K562 (cell line): ENCODE measurements around the gene ABCA3. TPM values are rescaled to one million over a fixed set of nuclear protein-coding genes. Genes with fewer than 3 reads are reported as not detected.

ENCODE experiments used
- ATF2 ChIP-seq: sonication (generic); formaldehyde crosslinking; IDR thresholded peaks from 2 replicates; pipeline ENCODE4 v1.8.1; 2022; ENCODE audit warnings: missing genetic modification reagents
- CBX3 ChIP-seq, 2 experiments: IDR thresholded peaks; 1 replicate in 1 of 2; 2 replicates in 1 of 2; pipeline ENCODE4 v1.6.1; 2012; ENCODE audit warnings: inconsistent platforms in 2 of 2, low read length in 2 of 2, borderline replicate concordance in 1 of 2, control low read depth in 1 of 2
- ELF2 ChIP-seq: fragments of 250-450 bp; sonication (Bioruptor Pico); IDR thresholded peaks from 2 replicates; pipeline ENCODE4 v1.5.0; 2021; ENCODE audit warnings: mild to moderate bottlenecking
- ETV5 ChIP-seq: sonication (generic); formaldehyde crosslinking; IDR thresholded peaks from 2 replicates; pipeline ENCODE4 v1.4.0; 2020; ENCODE audit warnings: low read depth, mild to moderate bottlenecking, missing genetic modification reagents
- GMEB1 ChIP-seq: fragments of 250-450 bp; sonication (Bioruptor Pico); IDR thresholded peaks from 2 replicates; pipeline ENCODE4 v1.4.0; 2020; ENCODE audit warnings: mild to moderate bottlenecking
- GTF2A2 ChIP-seq: IDR thresholded peaks from 2 replicates; pipeline ENCODE4 v1.6.1; 2016; ENCODE audit warnings: mild to moderate bottlenecking, missing genetic modification characterization, missing compliant biosample characterization
- HDAC3 ChIP-seq: fragments of 450-650 bp; IDR thresholded peaks from 2 replicates; pipeline ENCODE4 v1.6.1; 2018; ENCODE audit warnings: borderline replicate concordance, mild to moderate bottlenecking, moderate library complexity; ENCODE audit not compliant: partially characterized antibody
- ILF3 ChIP-seq: fragments of 450-650 bp; IDR thresholded peaks from 2 replicates; pipeline ENCODE4 v1.6.1; 2018; ENCODE audit warnings: antibody characterized with exemption, mild to moderate bottlenecking, moderate library complexity, borderline replicate concordance
- JUNB ChIP-seq: fragments of 450-650 bp; formaldehyde crosslinking; conservative IDR thresholded peaks from 2 replicates; pipeline ENCODE4 v1.4.0; 2020; ENCODE audit warnings: mild to moderate bottlenecking
- MCM2 ChIP-seq: fragments of 450-650 bp; IDR thresholded peaks from 2 replicates; pipeline ENCODE4 v1.6.1; 2017; ENCODE audit warnings: low read depth, mild to moderate bottlenecking
- MTA3 ChIP-seq: fragments of 450-650 bp; formaldehyde crosslinking; IDR thresholded peaks from 2 replicates; pipeline ENCODE4 v1.6.1; 2017; ENCODE audit warnings: mild to moderate bottlenecking, borderline replicate concordance
- MYBL2 ChIP-seq, 2 experiments: fragments of 450-650 bp in 1 of 2; sonication (generic) in 1 of 2; formaldehyde crosslinking in 1 of 2; IDR thresholded peaks; 2 replicates each; pipeline versions ENCODE4 v1.6.1 to v1.8.1; 2017 to 2022; ENCODE audit warnings: borderline replicate concordance in 1 of 2, inconsistent platforms in 1 of 2, low read depth in 1 of 2, mild to moderate bottlenecking in 1 of 2, missing genetic modification reagents in 1 of 2, moderate library complexity in 1 of 2
- PTTG1 ChIP-seq: fragments of 450-650 bp; IDR thresholded peaks from 2 replicates; pipeline ENCODE4 v1.6.1; 2016; ENCODE audit warnings: low read depth, mild to moderate bottlenecking, missing genetic modification characterization, missing compliant biosample characterization
- RBM39 ChIP-seq: fragments of 200-400 bp; formaldehyde crosslinking; optimal IDR thresholded peaks from 2 replicates; pipeline ENCODE3; 2018; ENCODE audit warnings: low read depth, low read length
- SP1 ChIP-seq: sonication (generic); formaldehyde crosslinking; IDR thresholded peaks from 2 replicates; pipeline ENCODE4 v1.8.1; 2022; ENCODE audit warnings: mild to moderate bottlenecking, missing genetic modification reagents
- ZNF165 ChIP-seq: fragments of 250-450 bp; sonication (Bioruptor Pico); IDR thresholded peaks from 2 replicates; pipeline ENCODE4 v1.4.0; 2020; ENCODE audit warnings: borderline replicate concordance
- ZNF324 ChIP-seq: fragments of 250-450 bp; sonication (Bioruptor Pico); IDR thresholded peaks from 2 replicates; pipeline ENCODE4 v1.4.0; 2020; ENCODE audit warnings: mild to moderate bottlenecking
- ZNF609 ChIP-seq: sonication (generic); formaldehyde crosslinking; IDR thresholded peaks from 2 replicates; pipeline ENCODE4 v1.8.1; 2023; ENCODE audit warnings: missing genetic modification reagents, mild to moderate bottlenecking, borderline replicate concordance
- ZNF77 ChIP-seq: fragments of 250-450 bp; sonication (Bioruptor Pico); IDR thresholded peaks from 2 replicates; pipeline ENCODE4 v1.5.0; 2020
- ZNF79 ChIP-seq: fragments of 250-450 bp; sonication (Bioruptor Pico); IDR thresholded peaks from 2 replicates; pipeline ENCODE4 v1.4.0; 2020; ENCODE audit warnings: low read depth, mild to moderate bottlenecking, moderate library complexity
- polyA plus RNA-seq, 8 experiments: library from polyadenylated mRNA; depleted of rRNA in 4 of 8; stranded (reverse) in 5 of 8; unstranded in 3 of 8; fragments of >200 nt; fragmentation: Nextera tagmentation in 2 of 8; fragmentation: Illumina TruSeq in 1 of 8; extraction: Ambion mirVana in 2 of 8; extraction: Trizol in 1 of 8; gene quantifications; 2 replicates each; pipeline versions ENCODE4 v1.2.1 to v1.2.3, GENCODE V29; 2011 to 2014; ENCODE audit warnings: inconsistent platforms in 1 of 8, missing spikeins in 1 of 8
- total RNA-seq, 7 experiments: library from RNA; depleted of rRNA in 6 of 7; stranded (reverse); fragments of >200 nt in 6 of 7; fragmentation: Illumina TruSeq in 2 of 7; extraction: Trizol in 2 of 7; gene quantifications; 2 replicates each; pipeline versions ENCODE4 v1.2.1 to v1.2.3, GENCODE V29; 2011 to 2021; ENCODE audit warnings: low replicate concordance in 1 of 7

The ABCA3 gene
- total and polyA plus RNA-seq, 9 of the 15 experiments (the other 6 are each of a cell fraction or from before 2014, with no cell fraction given), result 0.66 to 23.7 (median 6.9) TPM

GRCh38 chr16:2251296-2252111 lies 89.0 kb downstream of the ABCA3 start, which contains the start of gene ECI1 (continued):
- no peak for TF ChIP-seq ZNF324 (CRISPR knock-in tag)
- no peak for TF ChIP-seq MCM2
- no peak for TF ChIP-seq GMEB1 (CRISPR knock-in tag)
- no peak for TF ChIP-seq ZNF79
- no peak for TF ChIP-seq RBM39
- TF ChIP-seq SP1, result peak; percentile 96
- no peak for TF ChIP-seq ATF2 (CRISPR knock-in tag)
- TF ChIP-seq HDAC3, result no peak
- TF ChIP-seq JUNB, result no peak
- no peak for TF ChIP-seq MYBL2 (IDR thresholded peaks at IDR 0.05; ENCODE audit: low read depth)
- no peak for TF ChIP-seq MYBL2 (CRISPR knock-in tag; IDR thresholded peaks at IDR 0.05; ENCODE audit: borderline replicate concordance)
- TF ChIP-seq ETV5 (CRISPR knock-in tag), result peak; percentile 95
- TF ChIP-seq PTTG1 (tag), result no peak
- no peak for TF ChIP-seq ILF3
- TF ChIP-seq GTF2A2 (tag), result no peak
- TF ChIP-seq ELF2 (CRISPR knock-in tag), result peak; percentile 71
- 0 out of 2 replicates have a peak, but pooled peaks have one; percentile 77 for TF ChIP-seq ZNF609
- no peak; a peak in 1 of 3 replicates for TF ChIP-seq CBX3 (IDR thresholded peaks at IDR 0.05; ENCODE audit: borderline replicate concordance in 1 of 2, low read length in 2 of 2)
- no peak for TF ChIP-seq ZNF77 (CRISPR knock-in tag)
- peak; percentile 93; the same call in 1 of the 2 replicates for TF ChIP-seq MTA3
- peak; percentile 94; the same call in 1 of the 2 replicates for TF ChIP-seq ZNF165 (CRISPR knock-in tag)
